ENCODE results near the gene GASK1A.
"Not testable (repeated sequence)": the region's sequence is repeated elsewhere in the genome, so short reads cannot be mapped to it uniquely, and the experiment has no call there.

The GASK1A gene

GRCh38 chr3:42963269-42963668 lies 15.8 kb upstream of the GASK1A start:
- Histone ChIP-seq H3K27me3 (ENCODE audit: low read depth, low read length) (no peaks in the 10 kb centered on the region), H3K79me2 (ENCODE audit: low read length) (no peaks in the 10 kb centered on the region), H3K9ac (ENCODE audit: low read length) (no peak overlapping the region), H3K27ac (ENCODE audit: low read length) (no peak overlapping the region), H3K4me1 (ENCODE audit: low read length) (peaks cover 12% of the 10 kb centered on the region), H3K36me3 (replicated peaks; ENCODE audit: low read depth, low read length) (no peaks in the 10 kb centered on the region), H3K4me2 (ENCODE audit: low read length) (no peak overlapping the region), H2AFZ (ENCODE audit: low read depth, low read length) (no peak overlapping the region), H3K4me3 (ENCODE audit: low read length) (no peak overlapping the region), H4K20me1 (ENCODE audit: insufficient read depth, low read length) (no peaks in the 10 kb centered on the region), H3K9me3 (ENCODE audit: insufficient read depth, low read length) (no peaks in the 10 kb centered on the region)
- TF ChIP-seq CTCF (IDR thresholded peaks at IDR 0.05; ENCODE audit: low read depth, low read length) (no peak), EZH2phosphoT487 (IDR thresholded peaks at IDR 0.05; ENCODE audit: low read depth) (no peak)

GRCh38 chr3:42964266-42964665 lies 14.8 kb upstream of the GASK1A start:
- TF ChIP-seq CTCF (IDR thresholded peaks at IDR 0.05; ENCODE audit: low read depth, low read length) (no peak), EZH2phosphoT487 (IDR thresholded peaks at IDR 0.05; ENCODE audit: low read depth) (no peak)
- H3K9ac ChIP-seq (ENCODE audit: low read length): no peak overlapping the region
- peaks cover 12% of the 10 kb centered on the region for H3K4me1 ChIP-seq (ENCODE audit: low read length)
- H3K36me3 ChIP-seq (replicated peaks; ENCODE audit: low read depth, low read length): no peaks in the 10 kb centered on the region
- H4K20me1 ChIP-seq (ENCODE audit: insufficient read depth, low read length): no peaks in the 10 kb centered on the region
- H3K27ac ChIP-seq (ENCODE audit: low read length): no peak overlapping the region
- no peaks in the 10 kb centered on the region for H3K27me3 ChIP-seq (ENCODE audit: low read depth, low read length)
- H3K4me3 ChIP-seq (ENCODE audit: low read length): no peak overlapping the region
- H3K9me3 ChIP-seq (ENCODE audit: insufficient read depth, low read length): no peaks in the 10 kb centered on the region
- no peak overlapping the region for H3K4me2 ChIP-seq (ENCODE audit: low read length)
- no peaks in the 10 kb centered on the region for H3K79me2 ChIP-seq (ENCODE audit: low read length)
- no peak overlapping the region for H2AFZ ChIP-seq (ENCODE audit: low read depth, low read length)

GRCh38 chr3:42970557-42970956 lies 8.6 kb upstream of the GASK1A start:
- no peaks in the 10 kb centered on the region for H3K27me3 ChIP-seq (ENCODE audit: low read depth, low read length)
- H4K20me1 ChIP-seq (ENCODE audit: insufficient read depth, low read length): no peaks in the 10 kb centered on the region
- peaks cover 13% of the 10 kb centered on the region for H3K9me3 ChIP-seq (ENCODE audit: insufficient read depth, low read length)
- TF ChIP-seq CTCF (IDR thresholded peaks at IDR 0.05; ENCODE audit: low read depth, low read length) (no peak), EZH2phosphoT487 (IDR thresholded peaks at IDR 0.05; ENCODE audit: low read depth) (no peak)
- no peak overlapping the region for H3K27ac ChIP-seq (ENCODE audit: low read length)
- no peak overlapping the region for H3K9ac ChIP-seq (ENCODE audit: low read length)
- H3K4me1 ChIP-seq (ENCODE audit: low read length): no peaks in the 10 kb centered on the region
- no peak overlapping the region for H3K4me2 ChIP-seq (ENCODE audit: low read length)
- H3K4me3 ChIP-seq (ENCODE audit: low read length): no peak overlapping the region
- no peak overlapping the region for H2AFZ ChIP-seq (ENCODE audit: low read depth, low read length)
- H3K79me2 ChIP-seq (ENCODE audit: low read length): no peaks in the 10 kb centered on the region
- H3K36me3 ChIP-seq (replicated peaks; ENCODE audit: low read depth, low read length): no peaks in the 10 kb centered on the region

- H3K36me3 ChIP-seq (replicated peaks; ENCODE audit: low read depth, low read length): no peaks in the 10 kb centered on the region
- H3K9ac ChIP-seq (ENCODE audit: low read length): no peak overlapping the region
- H3K4me3 ChIP-seq (ENCODE audit: low read length): no peak overlapping the region
- no peak for TF ChIP-seq CTCF (IDR thresholded peaks at IDR 0.05; ENCODE audit: low read depth, low read length)
- no peak for TF ChIP-seq EZH2phosphoT487 (IDR thresholded peaks at IDR 0.05; ENCODE audit: low read depth)
- H3K4me2 ChIP-seq (ENCODE audit: low read length): no peak overlapping the region
- H3K27me3 ChIP-seq (ENCODE audit: low read depth, low read length): no peaks in the 10 kb centered on the region
- peaks cover 15% of the 10 kb centered on the region for H3K9me3 ChIP-seq (ENCODE audit: insufficient read depth, low read length)
- H4K20me1 ChIP-seq (ENCODE audit: insufficient read depth, low read length): no peaks in the 10 kb centered on the region
- H2AFZ ChIP-seq (ENCODE audit: low read depth, low read length): no peak overlapping the region
- H3K27ac ChIP-seq (ENCODE audit: low read length): no peak overlapping the region
- H3K79me2 ChIP-seq (ENCODE audit: low read length): no peaks in the 10 kb centered on the region
- H3K4me1 ChIP-seq (ENCODE audit: low read length): no peaks in the 10 kb centered on the region
These were observed 7.9 kb upstream of the GASK1A start for GRCh38 chr3:42970976-42971772.

- not testable (repeated sequence) for H3K79me2 ChIP-seq (ENCODE audit: low read length); H2AFZ ChIP-seq (ENCODE audit: low read depth, low read length); H3K9ac ChIP-seq (ENCODE audit: low read length); H3K4me1 ChIP-seq (ENCODE audit: low read length); H3K4me3 ChIP-seq (ENCODE audit: low read length); H4K20me1 ChIP-seq (ENCODE audit: insufficient read depth, low read length); H3K27ac ChIP-seq (ENCODE audit: low read length); H3K27me3 ChIP-seq (ENCODE audit: low read depth, low read length); H3K4me2 ChIP-seq (ENCODE audit: low read length); H3K36me3 ChIP-seq (replicated peaks; ENCODE audit: low read depth, low read length)
- peaks cover 15% of the 10 kb centered on the region for H3K9me3 ChIP-seq (ENCODE audit: insufficient read depth, low read length)
These were observed 4.2 kb upstream of the GASK1A start for GRCh38 chr3:42974906-42975305.

Data from OCI-LY3 (cell line).